CD1c-positive myeloid dendritic cell (primary cell): ENCODE results near the gene CCBE1.

ENCODE experiments used
- DNase-seq: peaks from one replicate; pipeline ENCODE4 v3.0.0-alpha.2; 2016; ENCODE audit errors: extremely low spot score

The CCBE1 gene

GRCh38 chr18:59619816-59620215, 77.4 kb downstream of the CCBE1 start:
- no peak for DNase-seq

GRCh38 chr18:59617468-59617932, 79.7 kb downstream of the CCBE1 start:
- no peak for DNase-seq

GRCh38 chr18:59616501-59616900, 80.7 kb downstream of the CCBE1 start:
- no peak for DNase-seq

- no peak for DNase-seq
Measured at GRCh38 chr18:59613903-59614302, 83.3 kb downstream of the CCBE1 start.

GRCh38 chr18:59612381-59612780, 84.8 kb downstream of the CCBE1 start:
- DNase-seq = no peak

GRCh38 chr18:59610546-59611140, 86.6 kb downstream of the CCBE1 start:
- DNase-seq = no peak

- no peak for DNase-seq
Measured at GRCh38 chr18:59609654-59610053, 87.6 kb downstream of the CCBE1 start.

GRCh38 chr18:59607471-59607870, 89.8 kb downstream of the CCBE1 start:
- no peak for DNase-seq

- no peak for DNase-seq
Measured at GRCh38 chr18:59607078-59607379, 90.2 kb downstream of the CCBE1 start.

GRCh38 chr18:59606193-59607077, 90.8 kb downstream of the CCBE1 start:
- no peak for DNase-seq

- DNase-seq = no peak
Measured at GRCh38 chr18:59605633-59606192, 91.5 kb downstream of the CCBE1 start.

- no peak for DNase-seq
Measured at GRCh38 chr18:59604877-59605276, 92.3 kb downstream of the CCBE1 start.

GRCh38 chr18:59597049-59597448, 100.2 kb downstream of the CCBE1 start:
- DNase-seq = no peak

GRCh38 chr18:59593291-59593717, 103.9 kb downstream of the CCBE1 start:
- no peak for DNase-seq

- DNase-seq = no peak
Measured at GRCh38 chr18:59592624-59593023, 104.6 kb downstream of the CCBE1 start.

- no peak for DNase-seq
Measured at GRCh38 chr18:59582395-59582794, 114.8 kb downstream of the CCBE1 start.

- no peak for DNase-seq
Measured at GRCh38 chr18:59579509-59579908, 117.7 kb downstream of the CCBE1 start.

- DNase-seq = no peak
Measured at GRCh38 chr18:59577386-59577655, 119.9 kb downstream of the CCBE1 start.

- DNase-seq = no peak
Measured at GRCh38 chr18:59576541-59577385, 120.5 kb downstream of the CCBE1 start.

GRCh38 chr18:59575995-59576394, 121.2 kb downstream of the CCBE1 start:
- DNase-seq = no peak

- no peak for DNase-seq
Measured at GRCh38 chr18:59573962-59574361, 123.3 kb downstream of the CCBE1 start.

GRCh38 chr18:59571902-59572301, 125.3 kb downstream of the CCBE1 start:
- no peak for DNase-seq
